Neural progenitor cell (in vitro differentiated cells): ENCODE results near the gene TTLL8. TPM values are rescaled to one million over a fixed set of nuclear protein-coding genes. Genes with fewer than 3 reads are reported as not detected.

Experiments used
- DNase-seq: peaks from one replicate; pipeline ENCODE4 v3.0.0-alpha.2; 2016; ENCODE audit warnings: low spot score
- H2AFZ ChIP-seq: fragments of 200-600 bp; sonication (generic); replicated peaks from 2 replicates; pipeline ENCODE4 v1.6.1; 2016; ENCODE audit warnings: antibody characterized with exemption
- H3F3A ChIP-seq: fragments of 200-600 bp; sonication (generic); 2 replicates; pipeline ENCODE4 v1.6.1; 2016; ENCODE audit warnings: antibody characterized with exemption, low read depth
- H3K27ac ChIP-seq: fragments of 200-600 bp; sonication (generic); 2 replicates; pipeline ENCODE4 v1.5.1; 2016; ENCODE audit warnings: mild to moderate bottlenecking
- H3K27me3 ChIP-seq: fragments of 200-600 bp; sonication (generic); 2 replicates; pipeline ENCODE4 v1.6.1; 2016; ENCODE audit warnings: mild to moderate bottlenecking, moderate library complexity
- H3K36me3 ChIP-seq: fragments of 200-600 bp; sonication (generic); 2 replicates; pipeline ENCODE4 v1.5.1; 2016
- H3K4me1 ChIP-seq: fragments of 200-600 bp; sonication (generic); 2 replicates; pipeline ENCODE4 v1.6.1; 2016; ENCODE audit warnings: mixed run types
- H3K4me2 ChIP-seq: fragments of 200-600 bp; sonication (generic); 2 replicates; pipeline ENCODE4 v1.6.1; 2016
- H3K4me3 ChIP-seq: fragments of 200-600 bp; sonication (generic); 2 replicates; pipeline ENCODE4 v1.5.1; 2016
- H3K79me2 ChIP-seq: fragments of 200-600 bp; sonication (generic); 2 replicates; pipeline ENCODE4 v1.6.1; 2016; ENCODE audit warnings: low read depth
- H3K9ac ChIP-seq: fragments of 200-600 bp; sonication (generic); 2 replicates; pipeline ENCODE4 v1.6.1; 2016
- H3K9me3 ChIP-seq: fragments of 200-600 bp; sonication (generic); 2 replicates; pipeline ENCODE4 v1.5.1; 2016; ENCODE audit warnings: low read depth
- H4K20me1 ChIP-seq: fragments of 200-600 bp; sonication (generic); 2 replicates; pipeline ENCODE4 v1.6.1; 2016; ENCODE audit warnings: low read depth
- H3K27ac Mint-ChIP-seq: 3 replicates; pipeline ENCODE4 v1.8.0; 2021; ENCODE audit warnings: mixed read lengths
- H3K27me3 Mint-ChIP-seq: 2 replicates; pipeline ENCODE4 v1.8.0; 2022; ENCODE audit warnings: low read depth, mild to moderate bottlenecking, inconsistent platforms, moderate library complexity, mixed read lengths; ENCODE audit not compliant: insufficient read depth
- H3K36me3 Mint-ChIP-seq: 3 replicates; pipeline ENCODE4 v1.8.0; 2021; ENCODE audit warnings: mixed read lengths
- H3K4me1 Mint-ChIP-seq: 3 replicates; pipeline ENCODE4 v1.8.0; 2021; ENCODE audit warnings: mixed read lengths
- H3K4me3 Mint-ChIP-seq: 3 replicates; pipeline ENCODE4 v1.8.0; 2021; ENCODE audit warnings: mild to moderate bottlenecking, moderate library complexity, mixed read lengths
- H3K9me3 Mint-ChIP-seq: 3 replicates; pipeline ENCODE4 v1.8.0; 2020; ENCODE audit warnings: mixed read lengths
- EZH2 ChIP-seq: fragments of 200-600 bp; sonication (generic); IDR thresholded peaks from 2 replicates; pipeline ENCODE4 v1.6.1; 2017; ENCODE audit warnings: antibody characterized with exemption, mild to moderate bottlenecking, moderate library complexity
- EZH2phosphoT487 ChIP-seq: fragments of 200-600 bp; sonication (generic); IDR thresholded peaks from 2 replicates; pipeline ENCODE4 v1.6.1; 2017; ENCODE audit warnings: antibody characterized with exemption
- total RNA-seq: library from RNA; depleted of rRNA; stranded (reverse); fragments of >200 nt; gene quantifications from 2 replicates; pipeline ENCODE4 v1.2.3, GENCODE V29; 2015; ENCODE audit warnings: low replicate concordance
- TF ChIP-seq, protein P1 (sequence below): fragments of 200-600 bp; sonication (generic); IDR thresholded peaks from 2 replicates; pipeline ENCODE4 v1.5.1; 2017; ENCODE audit warnings: antibody characterized with exemption, mild to moderate bottlenecking

TTLL8 gene
- total RNA-seq, 1 donor from 2014 or later: not detected

DNA sequence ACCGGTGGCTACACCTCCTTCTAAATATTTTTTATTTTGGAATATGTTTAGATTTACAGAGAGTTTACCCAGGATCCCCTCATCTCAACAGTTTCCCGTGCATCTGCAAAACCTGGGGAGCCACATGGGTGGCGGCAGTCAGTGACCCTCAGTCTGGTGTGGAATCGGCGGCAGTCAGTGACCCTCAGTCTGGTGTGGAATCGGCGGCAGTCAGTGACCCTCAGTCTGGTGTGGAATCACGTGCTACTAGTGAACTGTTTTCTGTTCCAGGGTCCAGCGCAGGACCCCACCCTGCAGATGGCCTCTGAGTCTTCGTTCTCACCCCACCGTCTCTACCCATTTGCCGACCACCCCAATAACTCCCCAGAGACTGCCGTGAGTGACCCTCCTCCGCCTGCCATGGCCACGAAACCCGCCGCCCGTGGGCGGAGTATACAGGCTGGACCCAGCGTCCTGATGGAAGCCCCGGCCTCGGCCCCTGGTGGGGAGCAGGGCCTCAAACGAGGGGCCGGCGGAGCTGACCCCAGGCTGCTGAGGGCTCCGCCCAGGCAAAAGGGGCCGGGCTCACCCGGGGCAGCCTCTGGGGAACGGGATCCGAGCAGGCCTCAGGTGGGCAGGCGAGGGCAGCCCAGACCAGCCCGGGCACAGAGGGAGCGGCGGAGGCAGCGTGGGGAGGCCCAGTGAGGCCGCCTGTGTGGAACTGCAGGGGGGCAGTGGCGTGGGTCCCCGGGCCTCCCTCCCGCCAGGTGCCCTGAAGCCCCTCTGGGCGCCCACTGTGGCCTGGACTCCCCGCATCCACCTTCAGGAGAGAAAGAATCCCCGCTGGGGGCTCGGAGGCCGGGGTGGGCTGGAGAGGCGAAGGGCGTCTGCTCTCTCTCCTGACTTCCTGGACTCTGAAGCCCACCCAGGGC is 48.1 kb downstream of the TTLL8 start:
- H3K79me2 ChIP-seq: no peaks in the 10 kb centered on the region
- H2AFZ ChIP-seq: no peak overlapping the region
- H3K27ac Mint-ChIP-seq: peak overlapping the region; percentile 29
- H3K4me1 ChIP-seq: peaks cover 15% of the 10 kb centered on the region
- H3F3A ChIP-seq: peaks cover 4% of the 10 kb centered on the region
- H3K36me3 ChIP-seq: no peaks in the 10 kb centered on the region
- H3K36me3 Mint-ChIP-seq: no peaks in the 10 kb centered on the region
- no peaks in the 10 kb centered on the region for H4K20me1 ChIP-seq
- peaks cover 31% of the 10 kb centered on the region for H3K27me3 Mint-ChIP-seq
- H3K4me1 Mint-ChIP-seq: peaks cover 2% of the 10 kb centered on the region
- DNase-seq: no peak
- peaks cover 2% of the 10 kb centered on the region for H3K9me3 Mint-ChIP-seq
- H3K27me3 ChIP-seq: peaks cover 74% of the 10 kb centered on the region
- peak overlapping the region; percentile 49 for H3K4me2 ChIP-seq
- TF ChIP-seq EZH2phosphoT487 (no peak), EZH2 (no peak)
- TF ChIP-seq, protein P1, sequence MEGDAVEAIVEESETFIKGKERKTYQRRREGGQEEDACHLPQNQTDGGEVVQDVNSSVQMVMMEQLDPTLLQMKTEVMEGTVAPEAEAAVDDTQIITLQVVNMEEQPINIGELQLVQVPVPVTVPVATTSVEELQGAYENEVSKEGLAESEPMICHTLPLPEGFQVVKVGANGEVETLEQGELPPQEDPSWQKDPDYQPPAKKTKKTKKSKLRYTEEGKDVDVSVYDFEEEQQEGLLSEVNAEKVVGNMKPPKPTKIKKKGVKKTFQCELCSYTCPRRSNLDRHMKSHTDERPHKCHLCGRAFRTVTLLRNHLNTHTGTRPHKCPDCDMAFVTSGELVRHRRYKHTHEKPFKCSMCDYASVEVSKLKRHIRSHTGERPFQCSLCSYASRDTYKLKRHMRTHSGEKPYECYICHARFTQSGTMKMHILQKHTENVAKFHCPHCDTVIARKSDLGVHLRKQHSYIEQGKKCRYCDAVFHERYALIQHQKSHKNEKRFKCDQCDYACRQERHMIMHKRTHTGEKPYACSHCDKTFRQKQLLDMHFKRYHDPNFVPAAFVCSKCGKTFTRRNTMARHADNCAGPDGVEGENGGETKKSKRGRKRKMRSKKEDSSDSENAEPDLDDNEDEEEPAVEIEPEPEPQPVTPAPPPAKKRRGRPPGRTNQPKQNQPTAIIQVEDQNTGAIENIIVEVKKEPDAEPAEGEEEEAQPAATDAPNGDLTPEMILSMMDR: no peak
- no peaks in the 10 kb centered on the region for H3K9me3 ChIP-seq
- H3K4me3 ChIP-seq: peak overlapping the region; percentile 9
- no peak overlapping the region for H3K27ac ChIP-seq
- H3K4me3 Mint-ChIP-seq: peak overlapping the region; percentile 55
- no peak overlapping the region for H3K9ac ChIP-seq

DNA sequence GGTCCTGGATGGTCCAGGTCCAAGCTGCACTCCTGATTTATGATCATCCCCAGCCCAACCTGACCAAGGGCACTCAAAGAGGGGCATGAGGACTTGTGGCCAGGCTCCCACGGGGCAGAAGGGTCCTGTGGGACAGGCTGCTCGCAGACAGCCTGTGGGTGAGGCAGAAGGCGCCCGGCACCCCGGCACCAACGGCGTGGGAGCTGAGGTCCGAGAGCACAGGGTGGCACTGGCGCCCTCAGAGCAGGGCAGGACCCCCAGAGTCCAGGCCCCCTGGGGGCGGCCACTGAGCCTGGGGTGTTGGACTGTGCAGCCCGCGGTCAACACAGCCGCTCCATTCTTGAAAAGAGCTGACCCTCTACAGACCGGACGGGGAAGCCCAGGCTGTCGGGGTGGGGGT is 48.8 kb downstream of the TTLL8 start:
- H3K79me2 ChIP-seq: no peaks in the 10 kb centered on the region
- H3K4me3 ChIP-seq: no peak overlapping the region
- peaks cover 9% of the 10 kb centered on the region for H3K4me1 ChIP-seq
- Mint-ChIP-seq H3K4me1 (peaks cover 2% of the 10 kb centered on the region), H3K36me3 (no peaks in the 10 kb centered on the region), H3K4me3 (no peak overlapping the region), H3K27ac (no peak overlapping the region), H3K9me3 (peaks cover 2% of the 10 kb centered on the region), H3K27me3 (peaks cover 32% of the 10 kb centered on the region)
- H3K27ac ChIP-seq: no peak overlapping the region
- H3F3A ChIP-seq: peaks cover 4% of the 10 kb centered on the region
- H2AFZ ChIP-seq: no peak overlapping the region
- no peaks in the 10 kb centered on the region for H3K36me3 ChIP-seq
- TF ChIP-seq EZH2: no peak
- TF ChIP-seq EZH2phosphoT487: no peak
- TF ChIP-seq, protein P1: no peak
- H3K27me3 ChIP-seq: peaks cover 66% of the 10 kb centered on the region
- no peak overlapping the region for H3K9ac ChIP-seq
- H4K20me1 ChIP-seq: no peaks in the 10 kb centered on the region
- DNase-seq: no peak
- no peaks in the 10 kb centered on the region for H3K9me3 ChIP-seq
- no peak overlapping the region for H3K4me2 ChIP-seq

DNA sequence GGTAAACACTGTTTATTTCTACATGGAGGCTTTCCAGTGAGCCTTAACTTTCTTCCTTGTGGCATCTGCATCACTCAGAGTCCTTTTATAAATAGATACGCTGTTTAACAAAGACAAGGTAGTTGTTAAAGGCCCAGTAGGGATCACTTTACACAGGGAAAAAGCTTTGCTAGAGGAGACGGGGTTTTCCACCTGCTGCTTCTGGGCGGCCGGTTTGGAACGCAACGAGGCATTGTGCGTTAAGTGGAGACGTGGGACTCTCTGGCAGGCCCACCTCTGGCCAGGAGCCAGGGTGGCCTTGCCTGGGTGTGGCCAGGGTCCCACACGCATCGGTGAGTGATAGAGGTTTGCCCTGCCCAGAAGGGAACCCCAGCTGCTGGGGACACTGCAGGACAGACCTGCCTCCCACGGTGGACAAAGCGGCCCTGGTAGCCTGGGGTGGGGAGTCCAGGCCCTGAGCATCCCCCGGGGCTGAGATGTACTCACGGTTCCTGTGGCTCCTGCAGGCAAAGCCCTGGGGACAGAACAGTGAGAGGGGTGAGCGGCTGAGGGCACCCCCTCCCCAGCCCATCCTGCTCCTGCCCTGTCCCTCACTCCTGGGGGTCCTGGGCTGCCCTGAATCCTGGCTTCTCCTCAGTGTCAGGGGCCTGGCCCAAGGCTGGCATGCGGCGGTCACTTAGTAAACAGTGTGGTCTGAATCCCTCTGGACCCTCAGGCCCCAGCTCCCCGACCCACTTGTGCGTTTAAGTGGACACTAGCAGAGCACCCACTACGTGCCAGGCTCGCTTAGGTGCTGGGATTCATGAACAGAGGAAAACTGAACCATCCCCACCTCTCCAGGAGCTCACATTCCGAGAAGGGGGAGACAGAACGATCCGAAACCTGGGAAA is 49.7 kb downstream of the TTLL8 start:
- Histone ChIP-seq H3K36me3 (no peaks in the 10 kb centered on the region), H3K27me3 (peaks cover 58% of the 10 kb centered on the region), H3K27ac (no peak overlapping the region), H3K79me2 (no peaks in the 10 kb centered on the region), H3K4me3 (no peak overlapping the region), H4K20me1 (no peaks in the 10 kb centered on the region), H2AFZ (no peak overlapping the region), H3K4me2 (no peak overlapping the region), H3F3A (peaks cover 4% of the 10 kb centered on the region), H3K9me3 (no peaks in the 10 kb centered on the region), H3K4me1 (peaks cover 9% of the 10 kb centered on the region), H3K9ac (no peak overlapping the region)
- peaks cover 7% of the 10 kb centered on the region for H3K4me1 Mint-ChIP-seq
- no peak overlapping the region for H3K4me3 Mint-ChIP-seq
- H3K27ac Mint-ChIP-seq: no peak overlapping the region
- no peaks in the 10 kb centered on the region for H3K36me3 Mint-ChIP-seq
- peaks cover 2% of the 10 kb centered on the region for H3K9me3 Mint-ChIP-seq
- no peak for DNase-seq
- peaks cover 33% of the 10 kb centered on the region for H3K27me3 Mint-ChIP-seq
- TF ChIP-seq, protein P1: no peak
- TF ChIP-seq EZH2 (no peak), EZH2phosphoT487 (no peak)
